Naive B cell (primary cell): Measurements from ENCODE around the gene ADGRV1. TPM values are rescaled to one million over a fixed set of nuclear protein-coding genes. Genes with fewer than 3 reads are reported as not detected.
"Not testable (repeated sequence)": the region's sequence is repeated elsewhere in the genome, so short reads cannot be mapped to it uniquely, and the experiment has no call there.

Experiments
- ATAC-seq, 2 donors: fragments of 150-1000 bp; cut with Tn5 transposase; 2 replicates each; pipeline ENCODE4 v1.10.0; 2021; ENCODE audit warnings: low read depth in 2 of 2, mild to moderate bottlenecking in 2 of 2, moderate library complexity in 2 of 2
- DNase-seq: peaks from one replicate; pipeline ENCODE4 v3.0.0; 2022
- H3K27ac Mint-ChIP-seq, 6 donors: one replicate each; pipeline ENCODE4 v1.8.0; 2020 to 2022; ENCODE audit warnings: mild to moderate bottlenecking in 6 of 6, mixed read lengths in 6 of 6, moderate library complexity in 5 of 6, inconsistent platforms in 2 of 6
- H3K27me3 Mint-ChIP-seq, 3 donors: one replicate each; pipeline ENCODE4 v1.8.0; 2021 to 2022; ENCODE audit warnings: mixed read lengths in 3 of 3, mild to moderate bottlenecking in 1 of 3
- H3K36me3 Mint-ChIP-seq, 2 donors: one replicate each; pipeline ENCODE4 v1.8.0; 2020 to 2022; ENCODE audit warnings: mixed read lengths in 2 of 2, inconsistent platforms in 1 of 2, mild to moderate bottlenecking in 1 of 2
- H3K4me1 Mint-ChIP-seq, 3 donors: one replicate each; pipeline ENCODE4 v1.8.0; 2020 to 2022; ENCODE audit warnings: mixed read lengths in 3 of 3, inconsistent platforms in 1 of 3, mild to moderate bottlenecking in 1 of 3, moderate library complexity in 1 of 3
- H3K4me3 Mint-ChIP-seq, 8 donors: one replicate each; pipeline ENCODE4 v1.8.0; 2020 to 2022; ENCODE audit warnings: mild to moderate bottlenecking in 8 of 8, mixed read lengths in 8 of 8, moderate library complexity in 8 of 8, inconsistent platforms in 2 of 8
- H3K9me3 Mint-ChIP-seq, 7 donors: one replicate each; pipeline ENCODE4 v1.8.0; 2020 to 2022; ENCODE audit warnings: mixed read lengths in 7 of 7, mild to moderate bottlenecking in 5 of 7, inconsistent platforms in 2 of 7, moderate library complexity in 1 of 7
- polyA plus RNA-seq, 6 donors: library from polyadenylated mRNA; unstranded; fragments of 300-500 nt; fragmentation: Illumina TruSeq; gene quantifications; one replicate each; pipeline ENCODE4 v1.2.3, GENCODE V29; 2021; ENCODE audit warnings: low read depth in 6 of 6

ADGRV1 gene
- polyA plus RNA-seq, 6 donors from 2014 or later: 0.62 TPM; not detected in 5

DNA sequence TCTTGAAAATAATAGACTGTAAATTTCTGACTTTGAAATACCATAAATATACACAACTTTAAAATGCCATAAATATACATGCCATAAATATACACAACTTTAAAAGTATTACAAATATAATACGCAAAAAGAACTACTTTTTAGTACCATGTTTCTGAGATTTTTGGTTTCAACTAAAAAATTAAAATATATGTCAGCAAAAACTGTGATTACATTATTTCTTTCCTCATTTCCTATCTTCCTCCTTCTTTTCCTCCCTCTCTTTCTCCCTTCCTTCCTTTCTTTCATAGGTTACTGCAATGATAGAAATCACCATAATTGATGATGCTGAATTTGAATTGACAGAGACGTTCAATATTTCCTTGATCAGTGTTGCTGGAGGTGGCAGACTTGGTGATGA is 200.5 kb downstream of the ADGRV1 start:
- Mint-ChIP-seq H3K36me3 (no peaks in the 10 kb centered on the region), H3K27me3 (peaks cover 0 to 5% (median 4%) of the 10 kb centered on the region in 3 donors), H3K9me3 (peaks cover 0 to 2% (median 0%) of the 10 kb centered on the region in 7 donors), H3K27ac (no peak overlapping the region), H3K4me1 (no peaks in the 10 kb centered on the region), H3K4me3 (no peak overlapping the region)
- ATAC-seq: no peak
- DNase-seq: no peak

DNA sequence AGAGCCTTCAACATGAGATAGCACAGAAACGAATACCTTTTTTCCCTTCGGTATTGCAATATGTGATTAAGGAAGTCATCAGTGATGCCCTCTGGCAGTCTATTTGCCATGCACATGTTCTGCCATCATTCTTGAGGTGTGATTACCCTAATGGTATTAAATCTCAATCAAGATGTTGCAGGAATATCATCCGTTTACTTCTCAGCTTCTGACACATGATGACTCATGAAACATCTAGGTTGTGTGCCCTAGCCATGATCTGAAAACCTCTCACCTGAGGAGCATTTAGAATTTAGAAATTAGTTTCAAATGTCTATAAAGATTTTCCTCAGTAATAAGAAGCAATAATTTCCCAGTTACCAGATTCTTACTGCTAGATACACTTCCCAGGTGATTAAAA is 209.1 kb downstream of the ADGRV1 start:
- Mint-ChIP-seq H3K4me3 (no peak overlapping the region), H3K36me3 (peaks cover 0 to 3% of the 10 kb centered on the region in 2 donors), H3K27ac (no peak overlapping the region), H3K27me3 (peaks cover 8 to 29% (median 23%) of the 10 kb centered on the region in 3 donors), H3K4me1 (no peaks in the 10 kb centered on the region), H3K9me3 (peaks cover 2 to 13% (median 4%) of the 10 kb centered on the region in 7 donors)
- DNase-seq (no peak), ATAC-seq (no peak)

DNA sequence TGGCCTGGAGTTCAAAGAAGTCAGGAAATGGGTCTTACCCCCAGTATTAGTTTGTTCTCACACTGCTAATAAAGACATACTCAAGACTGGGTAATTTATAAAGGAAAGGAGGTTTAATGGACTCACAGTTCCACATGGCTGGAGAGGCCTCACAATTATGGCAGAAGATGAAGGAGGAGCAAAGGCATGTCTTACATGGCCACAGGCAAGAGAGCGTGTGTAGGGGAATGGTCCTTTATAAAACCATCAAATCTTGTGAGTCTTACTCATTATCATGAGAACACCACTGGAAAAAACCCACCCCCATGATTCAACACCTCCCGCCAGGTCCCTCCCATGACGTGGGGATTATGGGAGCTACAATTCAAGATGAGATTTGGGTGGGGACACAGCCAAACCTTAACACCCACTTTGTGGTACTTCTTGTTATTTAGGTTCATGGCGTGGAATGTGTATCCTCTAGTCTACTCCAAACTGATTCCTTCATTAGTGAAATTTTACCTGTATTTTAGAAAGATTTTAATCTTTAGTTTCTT is 211.5 kb downstream of the ADGRV1 start:
- H3K36me3 Mint-ChIP-seq, DNase-seq, H3K27ac Mint-ChIP-seq, ATAC-seq, H3K4me3 Mint-ChIP-seq, H3K4me1 Mint-ChIP-seq: not testable (repeated sequence)
- Mint-ChIP-seq H3K9me3 (peaks cover 0 to 13% (median 4%) of the 10 kb centered on the region in 7 donors), H3K27me3 (peaks cover 8 to 29% (median 23%) of the 10 kb centered on the region in 3 donors)

DNA sequence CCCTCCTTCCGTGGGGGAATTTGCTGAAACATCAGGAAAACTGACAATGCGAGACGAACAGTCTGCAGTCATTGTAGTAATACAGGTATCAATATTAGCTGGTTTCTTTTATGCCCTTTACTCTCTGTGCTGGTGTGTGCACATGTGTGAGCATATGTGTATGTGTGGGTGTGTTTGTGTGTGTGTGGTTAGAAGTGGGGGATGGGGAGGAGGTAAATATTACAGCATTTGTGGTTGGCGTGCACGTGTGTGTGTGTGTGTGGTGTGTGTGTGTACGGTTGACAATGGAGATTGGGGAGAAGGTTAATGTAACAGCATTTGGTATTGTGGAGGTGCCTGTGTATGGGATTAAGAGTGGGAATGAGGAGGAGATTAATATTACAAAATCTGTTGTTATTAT is 219.4 kb downstream of the ADGRV1 start:
- H3K27ac Mint-ChIP-seq: no peak overlapping the region

DNA sequence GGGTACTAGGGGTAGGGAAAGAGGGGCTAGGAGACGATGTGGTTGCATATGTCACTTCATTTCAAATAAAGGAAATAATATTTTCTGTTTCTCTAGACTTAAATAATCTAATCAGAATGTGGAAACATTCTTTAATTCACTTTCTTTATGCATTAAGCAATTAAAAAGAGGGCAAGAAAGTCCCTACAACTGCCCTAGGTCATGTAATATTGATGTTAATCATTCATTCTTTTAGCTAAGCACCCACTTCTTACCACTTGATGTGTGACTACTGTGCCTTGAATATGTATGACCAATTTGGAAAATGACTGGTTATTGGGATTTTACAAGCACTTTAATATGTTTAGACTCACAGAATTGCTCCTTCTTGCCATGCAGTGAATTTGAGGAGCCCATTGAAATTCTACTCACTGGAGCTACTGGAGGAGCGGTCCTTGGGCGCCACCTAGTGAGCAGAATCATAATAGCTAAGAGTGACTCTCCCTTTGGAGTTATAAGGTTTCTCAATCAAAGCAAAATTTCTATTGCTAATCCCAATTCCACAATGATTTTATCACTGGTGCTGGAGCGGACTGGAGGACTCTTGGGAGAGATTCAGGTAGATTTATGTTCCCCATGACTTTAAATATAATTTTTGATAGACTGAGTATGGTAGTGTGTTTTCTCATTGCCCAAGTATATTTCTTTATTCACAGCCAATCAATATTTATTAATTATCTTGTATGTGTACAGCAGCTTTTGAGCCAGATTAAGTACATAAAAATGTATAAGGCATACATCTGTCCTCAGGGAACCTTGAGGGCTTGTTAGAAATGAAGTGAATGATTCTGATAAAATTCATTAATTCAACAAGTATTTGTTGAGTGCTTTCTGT is 225.1 kb downstream of the ADGRV1 start:
- Mint-ChIP-seq H3K9me3 (no peaks in the 10 kb centered on the region), H3K27me3 (peaks cover 0 to 6% (median 0%) of the 10 kb centered on the region in 3 donors), H3K4me3 (no peak overlapping the region), H3K27ac (no peak overlapping the region), H3K36me3 (no peaks in the 10 kb centered on the region), H3K4me1 (no peaks in the 10 kb centered on the region)
- DNase-seq (peak; percentile 47), ATAC-seq (peak; percentile 58 to 66)

More for the DNA sequence above, 219.4 kb downstream of the ADGRV1 start:
- H3K9me3 Mint-ChIP-seq: no peaks in the 10 kb centered on the region
- H3K27me3 Mint-ChIP-seq: peaks cover 0 to 6% (median 5%) of the 10 kb centered on the region in 3 donors
- no peaks in the 10 kb centered on the region for H3K4me1 Mint-ChIP-seq
- H3K36me3 Mint-ChIP-seq: no peaks in the 10 kb centered on the region
- ATAC-seq: no peak
- no peak for DNase-seq
- no peak overlapping the region for H3K4me3 Mint-ChIP-seq

DNA sequence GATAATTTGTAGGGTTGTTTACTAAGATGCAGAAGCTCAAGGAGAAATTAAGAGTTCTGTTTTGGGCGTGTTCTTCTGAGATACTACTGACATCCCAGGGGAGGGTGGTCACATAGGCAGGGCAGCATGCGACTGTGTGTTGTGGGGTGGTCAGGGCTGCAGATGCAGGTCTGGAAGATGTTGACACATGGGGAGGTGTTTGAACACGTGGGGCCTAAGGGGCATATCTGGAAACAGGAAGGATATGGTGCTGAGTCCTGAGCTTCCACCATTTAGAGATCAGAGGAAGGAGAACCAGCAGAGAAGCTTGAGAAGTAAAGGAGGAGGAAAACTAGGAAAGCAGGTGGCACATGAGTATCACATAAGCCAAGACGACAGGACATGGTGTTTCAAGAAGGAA is 228.2 kb downstream of the ADGRV1 start:
- no peaks in the 10 kb centered on the region for H3K9me3 Mint-ChIP-seq
- no peaks in the 10 kb centered on the region for H3K4me1 Mint-ChIP-seq
- H3K4me3 Mint-ChIP-seq: no peak overlapping the region
- H3K27me3 Mint-ChIP-seq: peaks cover under 1 to 8% (median 4%) of the 10 kb centered on the region in 3 donors
- DNase-seq (no peak), ATAC-seq (no peak)
- no peaks in the 10 kb centered on the region for H3K36me3 Mint-ChIP-seq
- peak overlapping the region in 1 of 6 donors; percentile 1 for H3K27ac Mint-ChIP-seq

DNA sequence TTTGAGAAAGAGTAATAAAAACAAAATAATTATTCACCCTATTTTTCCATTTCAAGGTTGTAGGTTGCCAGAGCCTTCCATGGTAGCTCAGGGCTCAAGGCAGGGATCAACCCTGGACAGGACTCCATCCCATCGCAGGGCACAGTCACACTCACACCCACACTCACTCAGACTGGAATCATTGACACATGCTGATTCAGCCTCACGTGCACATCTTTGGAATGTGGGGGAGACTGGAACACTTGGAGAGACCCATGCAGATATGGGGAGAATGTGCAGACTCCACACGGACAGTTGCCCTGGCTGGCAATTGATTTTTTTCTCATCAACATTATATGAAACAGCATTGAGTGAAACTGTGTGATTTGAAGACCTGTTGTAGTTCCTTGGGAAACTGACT is 234.1 kb downstream of the ADGRV1 start:
- H3K4me1 Mint-ChIP-seq: no peaks in the 10 kb centered on the region
- H3K9me3 Mint-ChIP-seq: peaks cover 9 to 23% (median 17%) of the 10 kb centered on the region in 7 donors
- no peak overlapping the region for H3K27ac Mint-ChIP-seq
- H3K4me3 Mint-ChIP-seq: no peak overlapping the region
- peaks cover 0 to 19% of the 10 kb centered on the region in 2 donors for H3K36me3 Mint-ChIP-seq
- ATAC-seq: no peak
- H3K27me3 Mint-ChIP-seq: peaks cover 7 to 20% (median 10%) of the 10 kb centered on the region in 3 donors
- DNase-seq: no peak

DNA sequence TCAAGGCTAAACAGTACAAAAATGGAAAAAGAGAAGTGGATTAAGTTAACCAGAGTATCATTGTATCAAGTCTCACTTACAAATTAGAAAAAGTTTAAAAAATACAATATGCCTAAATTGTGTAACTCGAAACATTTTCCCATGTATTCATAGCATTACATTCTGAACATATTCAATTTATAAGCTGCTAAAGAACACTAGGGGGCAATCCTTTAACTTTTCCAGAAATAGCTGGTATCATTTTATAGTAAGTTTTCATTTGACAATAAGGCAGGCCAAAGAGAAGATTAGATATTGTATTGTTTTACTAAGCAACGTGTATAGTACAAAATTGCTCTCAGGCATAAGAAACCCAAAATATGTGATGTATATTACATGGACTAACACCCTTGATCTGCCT is 234.6 kb downstream of the ADGRV1 start:
- no peak for ATAC-seq
- Mint-ChIP-seq H3K27ac (no peak overlapping the region), H3K9me3 (peaks cover 12 to 26% (median 21%) of the 10 kb centered on the region in 7 donors), H3K4me3 (no peak overlapping the region), H3K4me1 (no peaks in the 10 kb centered on the region), H3K36me3 (peaks cover 0 to 23% of the 10 kb centered on the region in 2 donors), H3K27me3 (peaks cover 7 to 20% (median 15%) of the 10 kb centered on the region in 3 donors)
- DNase-seq: no peak

DNA sequence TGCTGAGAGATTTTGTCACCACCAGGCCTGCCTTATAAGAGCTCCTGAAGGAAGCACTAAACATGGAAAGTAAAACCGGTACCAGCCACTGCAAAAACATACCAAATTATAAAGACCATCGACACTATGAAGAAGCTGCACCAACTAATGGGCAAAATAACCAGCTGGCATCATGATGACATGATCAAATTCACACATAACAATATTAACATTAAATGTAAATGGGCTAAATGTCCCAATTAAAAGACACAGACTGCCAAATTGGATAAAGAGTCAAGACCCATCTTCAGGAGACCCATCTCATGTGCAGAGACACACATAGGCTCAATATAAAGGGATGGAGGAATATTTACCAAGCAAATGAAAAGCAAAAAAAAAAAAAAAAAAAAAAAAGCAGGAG is 238.3 kb downstream of the ADGRV1 start:
- Mint-ChIP-seq H3K27me3 (peaks cover 8 to 16% (median 12%) of the 10 kb centered on the region in 3 donors), H3K9me3 (peaks cover 14 to 42% (median 35%) of the 10 kb centered on the region in 7 donors), H3K36me3 (peaks cover 0 to 23% of the 10 kb centered on the region in 2 donors)
- not testable (repeated sequence) for DNase-seq, H3K4me1 Mint-ChIP-seq, H3K4me3 Mint-ChIP-seq, ATAC-seq, H3K27ac Mint-ChIP-seq

DNA sequence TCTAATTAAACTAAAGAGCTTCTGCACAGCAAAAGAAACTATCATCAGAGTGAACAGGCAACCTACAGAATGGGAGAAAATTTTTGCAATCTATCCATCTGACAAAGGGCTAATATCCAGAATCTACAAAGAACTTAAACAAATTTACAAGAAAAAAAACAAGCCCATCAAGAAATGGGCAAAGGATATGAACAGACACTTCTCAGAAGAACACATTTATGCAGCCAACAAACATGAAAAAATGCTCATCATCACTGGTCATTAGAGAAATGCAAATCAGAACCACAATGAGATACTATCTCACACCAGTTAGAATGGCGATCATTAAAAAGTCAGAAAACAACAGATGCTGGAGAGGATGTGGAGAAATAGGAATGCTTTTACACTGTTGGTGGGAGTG is 241.5 kb downstream of the ADGRV1 start:
- H3K4me1 Mint-ChIP-seq, H3K4me3 Mint-ChIP-seq, H3K27me3 Mint-ChIP-seq, ATAC-seq, H3K27ac Mint-ChIP-seq, DNase-seq: not testable (repeated sequence)
- Mint-ChIP-seq H3K9me3 (peaks cover 14 to 42% (median 35%) of the 10 kb centered on the region in 7 donors), H3K36me3 (peaks cover 0 to 23% of the 10 kb centered on the region in 2 donors)

DNA sequence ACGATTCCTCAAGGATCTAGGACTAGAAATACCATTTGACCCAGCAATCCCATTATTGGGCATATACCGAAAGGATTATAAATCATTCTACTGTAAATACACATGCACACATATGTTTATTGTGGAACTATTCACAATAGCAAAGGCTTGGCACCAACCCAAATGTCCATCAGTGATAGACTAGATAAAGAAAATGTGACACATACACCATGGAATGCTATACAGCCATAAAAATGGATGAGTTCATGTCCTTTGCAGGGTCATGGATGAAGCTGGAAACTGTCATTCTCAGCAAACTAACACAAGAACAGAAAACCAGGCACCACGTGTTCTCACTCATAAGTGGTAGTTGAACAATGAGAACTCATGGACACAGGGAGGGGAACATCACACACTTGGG is 241.9 kb downstream of the ADGRV1 start:
- not testable (repeated sequence) for H3K4me3 Mint-ChIP-seq, H3K27ac Mint-ChIP-seq, H3K4me1 Mint-ChIP-seq, DNase-seq, ATAC-seq, H3K27me3 Mint-ChIP-seq
- peaks cover 0 to 23% of the 10 kb centered on the region in 2 donors for H3K36me3 Mint-ChIP-seq
- H3K9me3 Mint-ChIP-seq: peaks cover 14 to 42% (median 35%) of the 10 kb centered on the region in 7 donors

DNA sequence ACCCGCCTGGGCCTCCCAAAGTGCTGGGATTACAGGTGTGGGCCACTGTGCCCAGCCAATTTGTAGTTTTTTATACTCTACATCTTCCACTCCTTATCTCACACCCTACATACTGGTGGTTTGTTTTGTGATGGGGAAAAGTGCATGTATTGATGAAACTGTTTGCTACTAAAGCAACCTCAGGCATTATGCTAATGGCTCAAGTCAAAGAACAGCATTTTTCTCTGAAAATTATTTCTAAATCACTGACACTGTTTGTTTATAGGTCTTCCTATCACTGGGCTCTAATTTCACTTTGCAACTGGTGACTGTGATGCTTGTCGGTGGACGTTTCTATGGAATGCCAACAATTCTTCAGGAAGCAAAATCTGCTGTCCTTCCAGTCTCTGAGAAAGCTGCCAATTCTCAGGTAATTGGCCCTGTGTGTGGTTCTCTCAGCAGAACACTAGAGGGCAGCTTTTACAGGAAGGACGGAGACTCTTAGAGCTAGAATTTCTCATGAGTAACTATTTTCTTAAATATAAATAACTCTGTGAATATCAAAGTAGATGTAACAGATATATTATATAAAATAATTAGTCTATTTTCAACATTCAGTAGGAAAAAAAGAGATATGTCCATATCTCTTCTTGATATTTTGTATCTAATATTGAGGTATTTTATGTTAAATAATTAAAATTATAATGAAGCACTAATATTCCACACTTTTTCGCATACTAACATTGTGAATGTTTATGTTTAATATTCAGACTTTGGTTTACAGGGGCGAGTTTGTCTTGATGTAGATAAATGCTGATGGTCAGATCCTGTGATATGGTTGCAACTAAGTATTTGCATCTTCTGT is 244.1 kb downstream of the ADGRV1 start:
- Mint-ChIP-seq H3K9me3 (peaks cover 4 to 26% (median 16%) of the 10 kb centered on the region in 7 donors), H3K27me3 (peaks cover 0 to 6% (median 5%) of the 10 kb centered on the region in 3 donors), H3K4me3 (no peak overlapping the region), H3K4me1 (no peaks in the 10 kb centered on the region), H3K27ac (no peak overlapping the region), H3K36me3 (peaks cover 0 to 5% of the 10 kb centered on the region in 2 donors)
- ATAC-seq: no peak
- DNase-seq: no peak

DNA sequence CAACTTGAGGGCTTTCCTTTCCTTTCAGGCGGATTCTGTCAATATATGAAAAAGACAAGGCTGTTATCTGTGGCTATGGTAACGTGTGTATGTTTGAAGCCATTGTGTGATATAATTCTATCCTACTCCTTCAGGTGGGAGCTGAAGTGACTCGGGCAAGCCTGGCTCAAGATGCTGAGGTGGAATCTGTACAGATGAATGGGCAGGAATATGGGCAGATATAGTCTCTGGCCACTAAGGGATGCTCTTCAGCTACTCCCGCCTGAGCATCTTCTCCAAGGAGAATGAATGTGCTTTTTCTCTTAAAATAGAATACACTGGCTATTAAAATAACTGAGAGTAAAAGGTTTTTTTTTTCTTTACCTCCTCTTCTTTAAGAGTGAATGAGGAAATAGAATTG is 244.8 kb downstream of the ADGRV1 start:
- DNase-seq (no peak), ATAC-seq (no peak)
- no peak overlapping the region for H3K27ac Mint-ChIP-seq
- no peaks in the 10 kb centered on the region for H3K36me3 Mint-ChIP-seq
- no peaks in the 10 kb centered on the region for H3K4me1 Mint-ChIP-seq
- peaks cover 0 to 20% (median 12%) of the 10 kb centered on the region in 7 donors for H3K9me3 Mint-ChIP-seq
- peaks cover 0 to 6% (median 0%) of the 10 kb centered on the region in 3 donors for H3K27me3 Mint-ChIP-seq
- no peak overlapping the region for H3K4me3 Mint-ChIP-seq
